ENCODE measurements around the gene OR52L1. TPM values are rescaled to one million over a fixed set of nuclear protein-coding genes. Genes with fewer than 3 reads are reported as not detected.
A peak's percentile ranks its signal among the peaks of the same experiment; 100 is the strongest.

Gene OR52L1
- total RNA-seq = not detected
- long read RNA-seq = 0 reads

- Histone ChIP-seq H3K27ac (no peak within 1 kb of the TSS), H3K27me3 (no peaks in the 10 kb centered on the region), H3K4me1 (no peaks in the 10 kb centered on the region), H3K36me3 (no peaks in the 10 kb centered on the region), H3K9me3 (no peaks in the 10 kb centered on the region), H3K4me3 (no peak within 1 kb of the TSS)
- intact Hi-C loops (cut with DNase I) = no loop called here
- ATAC-seq (no peak), DNase-seq (no peak)
- TF ChIP-seq, protein P1, sequence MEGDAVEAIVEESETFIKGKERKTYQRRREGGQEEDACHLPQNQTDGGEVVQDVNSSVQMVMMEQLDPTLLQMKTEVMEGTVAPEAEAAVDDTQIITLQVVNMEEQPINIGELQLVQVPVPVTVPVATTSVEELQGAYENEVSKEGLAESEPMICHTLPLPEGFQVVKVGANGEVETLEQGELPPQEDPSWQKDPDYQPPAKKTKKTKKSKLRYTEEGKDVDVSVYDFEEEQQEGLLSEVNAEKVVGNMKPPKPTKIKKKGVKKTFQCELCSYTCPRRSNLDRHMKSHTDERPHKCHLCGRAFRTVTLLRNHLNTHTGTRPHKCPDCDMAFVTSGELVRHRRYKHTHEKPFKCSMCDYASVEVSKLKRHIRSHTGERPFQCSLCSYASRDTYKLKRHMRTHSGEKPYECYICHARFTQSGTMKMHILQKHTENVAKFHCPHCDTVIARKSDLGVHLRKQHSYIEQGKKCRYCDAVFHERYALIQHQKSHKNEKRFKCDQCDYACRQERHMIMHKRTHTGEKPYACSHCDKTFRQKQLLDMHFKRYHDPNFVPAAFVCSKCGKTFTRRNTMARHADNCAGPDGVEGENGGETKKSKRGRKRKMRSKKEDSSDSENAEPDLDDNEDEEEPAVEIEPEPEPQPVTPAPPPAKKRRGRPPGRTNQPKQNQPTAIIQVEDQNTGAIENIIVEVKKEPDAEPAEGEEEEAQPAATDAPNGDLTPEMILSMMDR (IDR thresholded peaks at IDR 0.05) = no peak
Observed at GRCh38 chr11:5986885-5987284, at the start of gene OR52L1. TSS of gene OR52L1 (minus strand) at chr11:5986985. CDS start at chr11:5986930, 55 bp downstream.

GRCh38 chr11:6030708-6031405 is 44.1 kb upstream of the OR52L1 start, which contains the start of gene OR56A1:
TSS of gene OR56A1 (minus strand) at chr11:6030758. CDS start at chr11:6027692, 3,066 bp downstream.
- ATAC-seq = no peak

GRCh38 chr11:6027501-6027900 is 40.7 kb upstream of the OR52L1 start:
- Histone ChIP-seq H3K4me1 (no peaks in the 10 kb centered on the region), H3K4me3 (no peak overlapping the region), H3K9me3 (no peaks in the 10 kb centered on the region), H3K27me3 (no peaks in the 10 kb centered on the region), H3K36me3 (no peaks in the 10 kb centered on the region), H3K27ac (no peak overlapping the region)
- TF ChIP-seq, protein P1 (IDR thresholded peaks at IDR 0.05) = no peak
- ATAC-seq = no peak
- no peak for DNase-seq
- intact Hi-C loops (cut with DNase I) = no loop called here

More at GRCh38 chr11:6030708-6031405, 44.1 kb upstream of the OR52L1 start, which contains the start of gene OR56A1:
- no peak within 1 kb of the TSS for H3K4me3 ChIP-seq
- H3K27me3 ChIP-seq = no peaks in the 10 kb centered on the region
- no peak within 1 kb of the TSS for H3K27ac ChIP-seq
- intact Hi-C loops (cut with DNase I) = no loop called here
- H3K9me3 ChIP-seq = no peaks in the 10 kb centered on the region
- H3K4me1 ChIP-seq = no peaks in the 10 kb centered on the region
- TF ChIP-seq, protein P1 (IDR thresholded peaks at IDR 0.05) = no peak
- no peak for DNase-seq
- no peaks in the 10 kb centered on the region for H3K36me3 ChIP-seq

GRCh38 chr11:6025056-6025455 is 38.3 kb upstream of the OR52L1 start:
- DNase-seq = no peak
- no peaks in the 10 kb centered on the region for H3K36me3 ChIP-seq
- no peak overlapping the region for H3K4me3 ChIP-seq
- TF ChIP-seq, protein P1 (IDR thresholded peaks at IDR 0.05) = no peak
- H3K9me3 ChIP-seq = no peaks in the 10 kb centered on the region
- no peaks in the 10 kb centered on the region for H3K27me3 ChIP-seq
- H3K4me1 ChIP-seq = no peaks in the 10 kb centered on the region
- intact Hi-C loops (cut with DNase I) = no loop called here
- no peak for ATAC-seq
- H3K27ac ChIP-seq = no peak overlapping the region

GRCh38 chr11:6022956-6023355 is 36.2 kb upstream of the OR52L1 start:
- H3K27ac ChIP-seq = no peak overlapping the region
- H3K4me1 ChIP-seq = no peaks in the 10 kb centered on the region
- TF ChIP-seq, protein P1 (IDR thresholded peaks at IDR 0.05) = peak; percentile 63
- peak; percentile 80 for ATAC-seq
- no peak for DNase-seq
- intact Hi-C loops (cut with DNase I) = no loop called here
- H3K36me3 ChIP-seq = no peaks in the 10 kb centered on the region
- no peak overlapping the region for H3K4me3 ChIP-seq
- no peaks in the 10 kb centered on the region for H3K27me3 ChIP-seq
- no peaks in the 10 kb centered on the region for H3K9me3 ChIP-seq

All from upper lobe of right lung (tissue), 1 donor.